A549 (cell line): ENCODE data around the gene UXT.

Experiments used
- CEBPB ChIP-seq, 2 experiments: fragments of >200 bp in 1 of 2; sonication (Bioruptor Twin) in 1 of 2; formaldehyde crosslinking in 1 of 2; IDR thresholded peaks; 2 replicates each; pipeline ENCODE4 v1.6.1; 2012 to 2016
- CHD2 ChIP-seq: fragments of 150-350 bp; IDR thresholded peaks from 2 replicates; pipeline ENCODE4 v1.6.1; 2014; ENCODE audit warnings: low read length; ENCODE audit not compliant: partially characterized antibody
- CHD4 ChIP-seq: fragments of 200-600 bp; sonication (generic); IDR thresholded peaks from 2 replicates; pipeline ENCODE4 v1.6.1; 2016; ENCODE audit warnings: antibody characterized with exemption, mild to moderate bottlenecking, borderline replicate concordance
- HDAC2 ChIP-seq: fragments of 200-600 bp; sonication (generic); IDR thresholded peaks from 2 replicates; pipeline ENCODE4 v1.6.1; 2016
- JUN ChIP-seq, 2 experiments: fragments of >200 bp; sonication (Bioruptor Twin); formaldehyde crosslinking; IDR thresholded peaks; 2 replicates in 1 of 2; 3 replicates in 1 of 2; pipeline ENCODE4 v1.6.1; 2016 to 2017
- PHF8 ChIP-seq: fragments of 200-600 bp; sonication (generic); IDR thresholded peaks from 2 replicates; pipeline ENCODE4 v1.6.1; 2016; ENCODE audit warnings: low read depth, mild to moderate bottlenecking, antibody characterized with exemption, moderate library complexity, borderline replicate concordance
- POLR2A ChIP-seq: IDR thresholded peaks from 2 replicates; pipeline ENCODE4 v1.6.1; 2012; ENCODE audit warnings: mild to moderate bottlenecking, low read length
- RCOR1 ChIP-seq: fragments of 150-350 bp; IDR thresholded peaks from 2 replicates; pipeline ENCODE4 v1.6.1; 2014; ENCODE audit warnings: antibody characterized with exemption, low read length, low read depth
- TF ChIP-seq, protein P1 (sequence below): fragments of >200 bp; sonication (Bioruptor Twin); formaldehyde crosslinking; IDR thresholded peaks from 3 replicates; pipeline ENCODE4 v1.5.1; 2016
- TF ChIP-seq, protein P2 (sequence below): fragments of 200-600 bp; sonication (generic); IDR thresholded peaks from 2 replicates; pipeline ENCODE4 v1.6.1; 2016; ENCODE audit warnings: antibody characterized with exemption, mild to moderate bottlenecking, moderate library complexity

DNA sequence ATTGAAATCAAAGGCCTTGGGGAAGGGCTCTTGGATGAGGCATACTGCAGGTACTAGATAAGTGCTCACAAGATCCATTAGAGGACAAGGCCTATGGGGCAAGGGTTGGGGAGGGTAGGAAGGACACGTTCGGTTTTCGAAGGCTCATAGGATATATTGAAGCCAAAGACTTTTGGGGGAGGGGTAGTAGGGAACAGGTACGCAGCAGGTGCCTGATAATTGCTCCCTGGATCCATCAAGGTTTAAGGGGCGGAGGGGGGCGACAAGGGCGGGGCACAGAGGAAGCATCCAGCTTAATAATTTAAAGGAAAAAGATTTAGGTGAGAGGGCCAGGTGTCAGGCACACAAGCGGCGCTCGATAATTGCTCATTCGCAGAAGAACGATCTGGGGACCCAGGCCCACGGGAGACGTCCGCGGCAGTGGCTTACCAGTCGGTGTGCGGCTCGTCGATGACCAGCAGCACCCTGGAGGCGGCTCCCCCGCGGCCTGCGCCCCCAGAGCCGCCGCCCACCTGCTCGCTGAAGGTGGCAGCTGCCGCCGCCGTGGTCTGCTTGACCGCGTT is 40.0 kb downstream of the UXT start:
- TF ChIP-seq, protein P1, sequence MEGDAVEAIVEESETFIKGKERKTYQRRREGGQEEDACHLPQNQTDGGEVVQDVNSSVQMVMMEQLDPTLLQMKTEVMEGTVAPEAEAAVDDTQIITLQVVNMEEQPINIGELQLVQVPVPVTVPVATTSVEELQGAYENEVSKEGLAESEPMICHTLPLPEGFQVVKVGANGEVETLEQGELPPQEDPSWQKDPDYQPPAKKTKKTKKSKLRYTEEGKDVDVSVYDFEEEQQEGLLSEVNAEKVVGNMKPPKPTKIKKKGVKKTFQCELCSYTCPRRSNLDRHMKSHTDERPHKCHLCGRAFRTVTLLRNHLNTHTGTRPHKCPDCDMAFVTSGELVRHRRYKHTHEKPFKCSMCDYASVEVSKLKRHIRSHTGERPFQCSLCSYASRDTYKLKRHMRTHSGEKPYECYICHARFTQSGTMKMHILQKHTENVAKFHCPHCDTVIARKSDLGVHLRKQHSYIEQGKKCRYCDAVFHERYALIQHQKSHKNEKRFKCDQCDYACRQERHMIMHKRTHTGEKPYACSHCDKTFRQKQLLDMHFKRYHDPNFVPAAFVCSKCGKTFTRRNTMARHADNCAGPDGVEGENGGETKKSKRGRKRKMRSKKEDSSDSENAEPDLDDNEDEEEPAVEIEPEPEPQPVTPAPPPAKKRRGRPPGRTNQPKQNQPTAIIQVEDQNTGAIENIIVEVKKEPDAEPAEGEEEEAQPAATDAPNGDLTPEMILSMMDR = no peak
- TF ChIP-seq PHF8 = no peak
- TF ChIP-seq, protein P2, sequence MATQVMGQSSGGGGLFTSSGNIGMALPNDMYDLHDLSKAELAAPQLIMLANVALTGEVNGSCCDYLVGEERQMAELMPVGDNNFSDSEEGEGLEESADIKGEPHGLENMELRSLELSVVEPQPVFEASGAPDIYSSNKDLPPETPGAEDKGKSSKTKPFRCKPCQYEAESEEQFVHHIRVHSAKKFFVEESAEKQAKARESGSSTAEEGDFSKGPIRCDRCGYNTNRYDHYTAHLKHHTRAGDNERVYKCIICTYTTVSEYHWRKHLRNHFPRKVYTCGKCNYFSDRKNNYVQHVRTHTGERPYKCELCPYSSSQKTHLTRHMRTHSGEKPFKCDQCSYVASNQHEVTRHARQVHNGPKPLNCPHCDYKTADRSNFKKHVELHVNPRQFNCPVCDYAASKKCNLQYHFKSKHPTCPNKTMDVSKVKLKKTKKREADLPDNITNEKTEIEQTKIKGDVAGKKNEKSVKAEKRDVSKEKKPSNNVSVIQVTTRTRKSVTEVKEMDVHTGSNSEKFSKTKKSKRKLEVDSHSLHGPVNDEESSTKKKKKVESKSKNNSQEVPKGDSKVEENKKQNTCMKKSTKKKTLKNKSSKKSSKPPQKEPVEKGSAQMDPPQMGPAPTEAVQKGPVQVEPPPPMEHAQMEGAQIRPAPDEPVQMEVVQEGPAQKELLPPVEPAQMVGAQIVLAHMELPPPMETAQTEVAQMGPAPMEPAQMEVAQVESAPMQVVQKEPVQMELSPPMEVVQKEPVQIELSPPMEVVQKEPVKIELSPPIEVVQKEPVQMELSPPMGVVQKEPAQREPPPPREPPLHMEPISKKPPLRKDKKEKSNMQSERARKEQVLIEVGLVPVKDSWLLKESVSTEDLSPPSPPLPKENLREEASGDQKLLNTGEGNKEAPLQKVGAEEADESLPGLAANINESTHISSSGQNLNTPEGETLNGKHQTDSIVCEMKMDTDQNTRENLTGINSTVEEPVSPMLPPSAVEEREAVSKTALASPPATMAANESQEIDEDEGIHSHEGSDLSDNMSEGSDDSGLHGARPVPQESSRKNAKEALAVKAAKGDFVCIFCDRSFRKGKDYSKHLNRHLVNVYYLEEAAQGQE = no peak
- no peak for TF ChIP-seq CHD2
- no peak for TF ChIP-seq CEBPB (IDR thresholded peaks at IDR 0.05)
- TF ChIP-seq HDAC2 = no peak
- no peak for TF ChIP-seq POLR2A
- no peak for TF ChIP-seq JUN (IDR thresholded peaks at IDR 0.05)
- TF ChIP-seq RCOR1 = no peak
- TF ChIP-seq CHD4 = no peak
